SK-N-MC (cell line): ENCODE data around the gene METTL3.

Experiments used
- EZH2 ChIP-seq: fragments of 200-600 bp; sonication (generic); IDR thresholded peaks from one replicate; pipeline ENCODE4 v1.6.1; 2017; ENCODE audit warnings: antibody characterized with exemption
- FOXP2 ChIP-seq: optimal IDR thresholded peaks from 2 replicates; pipeline ENCODE3; 2011; ENCODE audit warnings: mild to moderate bottlenecking, moderate library complexity; ENCODE audit not compliant: insufficient read depth; ENCODE audit errors: extremely low read length, control extremely low read depth

GRCh38 chr14:21543521-21543960 lies 32.4 kb upstream of the METTL3 start:
- TF ChIP-seq EZH2: no peak
- no peak for TF ChIP-seq FOXP2
